ENCODE data around the gene FAM222B.

DNA sequence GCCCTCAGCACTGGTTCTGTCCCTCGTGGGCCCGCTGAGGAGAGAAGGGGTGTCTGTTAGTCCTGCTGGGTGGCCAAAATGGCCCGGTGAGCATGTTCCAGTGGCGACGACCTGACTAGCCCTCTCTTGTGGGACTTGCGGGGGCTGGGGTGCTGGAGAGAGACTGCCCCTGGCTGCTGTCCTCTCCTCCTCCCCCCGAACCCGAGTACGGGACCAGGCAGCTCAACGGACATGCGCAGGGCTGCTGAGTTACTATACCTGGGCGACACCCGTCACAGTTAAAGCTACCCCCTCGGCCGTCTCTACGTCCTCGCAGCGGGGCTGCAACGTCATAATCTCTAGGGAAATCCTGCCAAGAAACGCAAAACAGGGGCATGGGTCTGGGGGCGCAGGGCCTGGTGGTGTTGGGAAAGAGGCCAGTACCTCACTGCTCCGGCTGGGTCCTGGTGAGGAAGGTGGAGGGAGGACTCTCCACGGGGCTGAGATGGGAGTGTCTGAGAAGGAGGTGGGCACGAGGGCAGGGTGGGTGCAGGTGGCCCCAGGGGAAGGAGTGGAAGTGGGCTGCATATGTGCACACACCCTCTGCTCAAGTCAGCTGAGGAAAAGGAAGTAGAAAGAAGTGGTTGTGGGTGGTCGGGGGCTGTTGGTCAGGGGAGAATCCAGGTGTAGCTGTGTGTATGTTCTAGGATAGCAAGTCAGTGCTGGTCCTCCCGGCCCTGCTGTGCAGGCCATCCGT is 41.5 kb upstream of the FAM222B start:
- TF ChIP-seq, protein P1, sequence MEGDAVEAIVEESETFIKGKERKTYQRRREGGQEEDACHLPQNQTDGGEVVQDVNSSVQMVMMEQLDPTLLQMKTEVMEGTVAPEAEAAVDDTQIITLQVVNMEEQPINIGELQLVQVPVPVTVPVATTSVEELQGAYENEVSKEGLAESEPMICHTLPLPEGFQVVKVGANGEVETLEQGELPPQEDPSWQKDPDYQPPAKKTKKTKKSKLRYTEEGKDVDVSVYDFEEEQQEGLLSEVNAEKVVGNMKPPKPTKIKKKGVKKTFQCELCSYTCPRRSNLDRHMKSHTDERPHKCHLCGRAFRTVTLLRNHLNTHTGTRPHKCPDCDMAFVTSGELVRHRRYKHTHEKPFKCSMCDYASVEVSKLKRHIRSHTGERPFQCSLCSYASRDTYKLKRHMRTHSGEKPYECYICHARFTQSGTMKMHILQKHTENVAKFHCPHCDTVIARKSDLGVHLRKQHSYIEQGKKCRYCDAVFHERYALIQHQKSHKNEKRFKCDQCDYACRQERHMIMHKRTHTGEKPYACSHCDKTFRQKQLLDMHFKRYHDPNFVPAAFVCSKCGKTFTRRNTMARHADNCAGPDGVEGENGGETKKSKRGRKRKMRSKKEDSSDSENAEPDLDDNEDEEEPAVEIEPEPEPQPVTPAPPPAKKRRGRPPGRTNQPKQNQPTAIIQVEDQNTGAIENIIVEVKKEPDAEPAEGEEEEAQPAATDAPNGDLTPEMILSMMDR (IDR thresholded peaks at IDR 0.05) = no peak
- TF ChIP-seq POLR2A (IDR thresholded peaks at IDR 0.05) (no peak), POLR2AphosphoS5 (IDR thresholded peaks at IDR 0.05) (no peak), EP300 (IDR thresholded peaks at IDR 0.05) (no peak)

Measured in upper lobe of left lung (tissue), 4 donors.